SK-N-SH (cell line): ENCODE measurements around the gene CASS4. TPM values are rescaled to one million over a fixed set of nuclear protein-coding genes. Genes with fewer than 3 reads are reported as not detected.
"Not testable (repeated sequence)": the region's sequence is repeated elsewhere in the genome, so short reads cannot be mapped to it uniquely, and the experiment has no call there.

Source experiments
- CTCF ChIA-PET: fragments of 300-600, 350-600 bp; formaldehyde crosslinking; extraction: SDS; loops from one replicate; lab custom pipeline; 2021; lab: Yijun Ruan, JAX
- POLR2A ChIA-PET: fragments of 350-600 bp; sonication (Branson Sonifier 250); formaldehyde crosslinking; extraction: SDS; loops from one replicate; lab custom pipeline; 2020; ENCODE audit warnings: antibody characterized with exemption, inconsistent platforms; lab: Yijun Ruan, JAX
- DNase-seq: peaks from one replicate; pipeline ENCODE4 v3.0.0; 2012
- H2AFZ ChIP-seq: fragments of 200-600 bp; sonication (generic); 2 replicates; pipeline ENCODE4 v1.8.1; 2016; ENCODE audit warnings: antibody characterized with exemption, mild to moderate bottlenecking, low read depth
- H3F3A ChIP-seq: fragments of 200-600 bp; sonication (generic); replicated peaks from 2 replicates; pipeline ENCODE3; 2016; ENCODE audit warnings: antibody characterized with exemption, mild to moderate bottlenecking; ENCODE audit not compliant: insufficient read depth
- H3K27ac ChIP-seq, 2 experiments: fragments of 200-500 bp in 1 of 2; fragments of 200-600 bp in 1 of 2; sonication (Bioruptor generic) in 1 of 2; sonication (generic), shearing (Covaris generic) in 1 of 2; 2 replicates each; pipeline versions ENCODE4 v1.5.1 to v1.6.1; 2014 to 2016; ENCODE audit warnings: low read depth in 2 of 2, inconsistent platforms in 1 of 2, low read length in 1 of 2, mild to moderate bottlenecking in 1 of 2, mixed read lengths in 1 of 2
- H3K27me3 ChIP-seq: fragments of 200-600 bp; sonication (generic), shearing (Covaris generic); 2 replicates; pipeline ENCODE4 v1.6.1; 2016; ENCODE audit warnings: mixed run types; ENCODE audit not compliant: insufficient read depth
- H3K36me3 ChIP-seq, 2 experiments: fragments of 200-500 bp in 1 of 2; fragments of 200-600 bp in 1 of 2; sonication (Bioruptor generic) in 1 of 2; sonication (generic) in 1 of 2; replicated peaks in 1 of 2; 2 replicates each; pipeline versions ENCODE3 to v1.5.1; 2014 to 2016; ENCODE audit warnings: low read length in 1 of 2, mild to moderate bottlenecking in 1 of 2; ENCODE audit not compliant: insufficient read depth in 2 of 2, control insufficient read depth in 1 of 2
- H3K4me1 ChIP-seq, 2 experiments: fragments of 200-500 bp in 1 of 2; fragments of 200-600 bp in 1 of 2; sonication (Bioruptor generic) in 1 of 2; sonication (generic), shearing (Covaris generic) in 1 of 2; 2 replicates each; pipeline versions ENCODE4 v1.5.1 to v1.6.1; 2014 to 2016; ENCODE audit warnings: low read depth in 1 of 2, low read length in 1 of 2, mixed run types in 1 of 2; ENCODE audit not compliant: insufficient read depth in 2 of 2, control insufficient read depth in 1 of 2
- H3K4me2 ChIP-seq: fragments of 200-600 bp; sonication (generic), shearing (Covaris generic); 2 replicates; pipeline ENCODE4 v1.6.1; 2017; ENCODE audit warnings: mixed run types
- H3K4me3 ChIP-seq, 2 experiments: fragments of 200-500 bp in 1 of 2; fragments of 200-600 bp in 1 of 2; sonication (Bioruptor generic) in 1 of 2; sonication (generic), shearing (Covaris generic) in 1 of 2; 2 replicates each; pipeline versions ENCODE4 v1.5.1 to v1.8.1; 2014 to 2016; ENCODE audit warnings: low read depth in 2 of 2, inconsistent platforms in 1 of 2, low read length in 1 of 2, mild to moderate bottlenecking in 1 of 2, mixed read lengths in 1 of 2, moderate library complexity in 1 of 2
- H3K79me2 ChIP-seq: fragments of 200-600 bp; sonication (generic); 2 replicates; pipeline ENCODE4 v1.8.1; 2017; ENCODE audit warnings: mild to moderate bottlenecking; ENCODE audit not compliant: insufficient read depth
- H3K9ac ChIP-seq: fragments of 200-600 bp; sonication (generic); 2 replicates; pipeline ENCODE4 v1.6.1; 2017; ENCODE audit warnings: mixed run types
- H3K9me2 ChIP-seq: fragments of 200-600 bp; sonication (generic); 2 replicates; pipeline ENCODE4 v1.6.1; 2017; ENCODE audit warnings: mixed run types
- H3K9me3 ChIP-seq: fragments of 200-600 bp; sonication (generic); 2 replicates; pipeline ENCODE4 v1.6.1; 2017; ENCODE audit warnings: mixed run types, mild to moderate bottlenecking, moderate library complexity
- H4K20me1 ChIP-seq: fragments of 200-600 bp; sonication (generic); 2 replicates; pipeline ENCODE4 v1.6.1; 2017; ENCODE audit warnings: mild to moderate bottlenecking, mixed run types; ENCODE audit not compliant: insufficient read depth
- ELF1 ChIP-seq: IDR thresholded peaks from 2 replicates; pipeline ENCODE4 v1.4.0; 2012
- EZH2phosphoT487 ChIP-seq: fragments of 200-600 bp; sonication (generic); IDR thresholded peaks from 2 replicates; pipeline ENCODE4 v1.6.1; 2017; ENCODE audit warnings: low read depth, mixed run types, mild to moderate bottlenecking, antibody characterized with exemption, moderate library complexity, borderline replicate concordance
- FOSL2 ChIP-seq: IDR thresholded peaks from 2 replicates; pipeline ENCODE4 v1.4.0; 2012; ENCODE audit warnings: low read depth, mild to moderate bottlenecking, moderate library complexity, borderline replicate concordance
- FOXJ3 ChIP-seq: sonication (generic); formaldehyde crosslinking; IDR thresholded peaks from 2 replicates; pipeline ENCODE4 v1.5.1; 2020; ENCODE audit warnings: mild to moderate bottlenecking, missing genetic modification reagents
- GABPA ChIP-seq: IDR thresholded peaks from 2 replicates; pipeline ENCODE4 v1.4.0; 2012; ENCODE audit warnings: low read depth, mild to moderate bottlenecking
- MEF2A ChIP-seq: IDR thresholded peaks from 2 replicates; pipeline ENCODE4 v1.4.0; 2012; ENCODE audit warnings: low read depth, borderline replicate concordance
- PBX3 ChIP-seq: IDR thresholded peaks from 2 replicates; pipeline ENCODE4; 2012
- RAD21 ChIP-seq: IDR thresholded peaks from 2 replicates; pipeline ENCODE4 v1.6.1; 2012; ENCODE audit warnings: mild to moderate bottlenecking, low read length
- SIN3A ChIP-seq: IDR thresholded peaks from 2 replicates; pipeline ENCODE4 v1.6.1; 2012; ENCODE audit warnings: low read depth, mild to moderate bottlenecking, low read length, moderate library complexity, borderline replicate concordance
- TAF1 ChIP-seq: IDR thresholded peaks from 2 replicates; pipeline ENCODE4 v1.6.1; 2012; ENCODE audit warnings: low read depth, mild to moderate bottlenecking, low read length, moderate library complexity, borderline replicate concordance
- TCF12 ChIP-seq: IDR thresholded peaks from 2 replicates; pipeline ENCODE4 v1.4.0; 2012
- WGBS: methylation state at CpG from one replicate; pipeline ENCODE4 v1.1.6; 2017; ENCODE audit warnings: low lambda C conversion rate; 5-methylcytosine and 5-hydroxymethylcytosine counted together
- polyA plus RNA-seq, 3 experiments: library from polyadenylated mRNA; depleted of rRNA; stranded (reverse); fragments of >200 nt; gene quantifications; 2 replicates each; pipeline ENCODE4 v1.2.3, GENCODE V29; 2012

CASS4 gene
- polyA plus RNA-seq, 1 of the 3 experiments (the other 2 are of a cell fraction): not detected

GRCh38 chr20:56403465-56403864 lies 8.6 kb upstream of the CASS4 start:
- Histone ChIP-seq H3K9ac (no peak overlapping the region), H2AFZ (no peak overlapping the region), H3K4me2 (no peak overlapping the region), H3K27ac (no peak overlapping the region), H3F3A (peaks cover 15% of the 10 kb centered on the region), H3K4me1 (no peaks in the 10 kb centered on the region), H3K27me3 (no peaks in the 10 kb centered on the region), H3K9me3 (no peaks in the 10 kb centered on the region), H3K36me3 (peaks cover 66 to 81% of the 10 kb centered on the region in 2 experiments), H3K79me2 (peaks cover 34% of the 10 kb centered on the region), H4K20me1 (no peaks in the 10 kb centered on the region), H3K9me2 (no peaks in the 10 kb centered on the region), H3K4me3 (no peak overlapping the region)
- WGBS: 94% methylated on average over 26 of the region's 26 CpGs
- ChIA-PET POLR2A (no interaction called here), CTCF (no interaction called here)
- no peak for TF ChIP-seq FOXJ3 (CRISPR knock-in tag)
- no peak for TF ChIP-seq EZH2phosphoT487
- TF ChIP-seq RAD21: no peak
- TF ChIP-seq PBX3: no peak
- TF ChIP-seq FOSL2: no peak
- no peak for TF ChIP-seq SIN3A
- no peak for DNase-seq

- DNase-seq, H3K9ac ChIP-seq, H4K20me1 ChIP-seq, H3K27me3 ChIP-seq, H3K27ac ChIP-seq, H3K9me3 ChIP-seq, H2AFZ ChIP-seq, H3K4me3 ChIP-seq, CTCF ChIA-PET, H3K4me1 ChIP-seq, H3F3A ChIP-seq, POLR2A ChIA-PET, H3K9me2 ChIP-seq, H3K4me2 ChIP-seq: not testable (repeated sequence)
- WGBS: 97% methylated on average over 12 of the region's 12 CpGs
- Histone ChIP-seq H3K36me3 (peaks cover 48 to 64% of the 10 kb centered on the region in 2 experiments), H3K79me2 (peaks cover 31% of the 10 kb centered on the region)
These were observed 6.7 kb upstream of the CASS4 start for GRCh38 chr20:56405356-56405755.

GRCh38 chr20:56406910-56407309 lies 5.2 kb upstream of the CASS4 start:
- POLR2A ChIA-PET: no interaction called here
- TF ChIP-seq GABPA (no peak), TCF12 (no peak), EZH2phosphoT487 (no peak), TAF1 (no peak), PBX3 (no peak), MEF2A (no peak), FOSL2 (no peak), ELF1 (no peak)
- WGBS: 87% methylated on average over 3 of the region's 3 CpGs
- Histone ChIP-seq H3K4me1 (no peaks in the 10 kb centered on the region), H3K4me3 (no peak overlapping the region), H3F3A (no peaks in the 10 kb centered on the region), H3K27ac (no peak overlapping the region), H3K9me3 (no peaks in the 10 kb centered on the region), H3K27me3 (no peaks in the 10 kb centered on the region), H3K9me2 (no peaks in the 10 kb centered on the region), H3K36me3 (peaks cover 37 to 52% of the 10 kb centered on the region in 2 experiments), H4K20me1 (no peaks in the 10 kb centered on the region), H2AFZ (no peak overlapping the region), H3K9ac (no peak overlapping the region), H3K79me2 (peaks cover 16% of the 10 kb centered on the region), H3K4me2 (no peak overlapping the region)
- no peak for DNase-seq
- CTCF ChIA-PET: no interaction called here
